HepG2 (cell line): ENCODE results near the gene ARL4D. TPM values are rescaled to one million over a fixed set of nuclear protein-coding genes. Genes with fewer than 3 reads are reported as not detected.
A peak's percentile ranks its signal among the peaks of the same experiment; 100 is the strongest.

ENCODE experiments used
- ATF7 ChIP-seq, 2 experiments: fragments of 450-650 bp in 1 of 2; sonication (generic) in 1 of 2; formaldehyde crosslinking in 1 of 2; IDR thresholded peaks; 2 replicates each; pipeline versions ENCODE4 v1.4.0 to v1.6.1; 2016 to 2020; ENCODE audit warnings: antibody characterized with exemption in 1 of 2, mild to moderate bottlenecking in 1 of 2, missing genetic modification reagents in 1 of 2
- CREB1 ChIP-seq, 2 experiments: fragments of 450-650 bp in 1 of 2; IDR thresholded peaks; 2 replicates each; pipeline ENCODE4 v1.6.1; 2016 to 2017; ENCODE audit warnings: control low read depth in 1 of 2, mild to moderate bottlenecking in 1 of 2, missing compliant biosample characterization in 1 of 2, missing genetic modification characterization in 1 of 2
- ESRRA ChIP-seq: sonication (generic); formaldehyde crosslinking; IDR thresholded peaks from 2 replicates; pipeline ENCODE4 v1.5.1; 2020; ENCODE audit warnings: mild to moderate bottlenecking, low read depth, missing genetic modification reagents
- ETV6 ChIP-seq: sonication (generic); formaldehyde crosslinking; conservative IDR thresholded peaks from 2 replicates; pipeline ENCODE4 v1.4.0; 2020; ENCODE audit warnings: missing genetic modification reagents
- GATAD2A ChIP-seq: IDR thresholded peaks from 2 replicates; pipeline ENCODE4 v1.6.1; 2016
- HES4 ChIP-seq: sonication (generic); formaldehyde crosslinking; IDR thresholded peaks from 2 replicates; pipeline ENCODE4 v1.9.0; 2021; ENCODE audit warnings: mild to moderate bottlenecking, missing genetic modification reagents, borderline replicate concordance
- HMG20B ChIP-seq: conservative IDR thresholded peaks from 2 replicates; pipeline ENCODE4 v1.6.1; 2016; ENCODE audit warnings: missing genetic modification reagents, missing compliant biosample characterization
- IKZF1 ChIP-seq: fragments of 450-650 bp; IDR thresholded peaks from 2 replicates; pipeline ENCODE4 v1.7.1; 2016
- NFE2L1 ChIP-seq: sonication (generic); formaldehyde crosslinking; IDR thresholded peaks from 2 replicates; pipeline ENCODE4 v1.4.0; 2020; ENCODE audit warnings: missing genetic modification reagents, mild to moderate bottlenecking, borderline replicate concordance
- PITX1 ChIP-seq: sonication (generic); formaldehyde crosslinking; IDR thresholded peaks from 2 replicates; pipeline ENCODE4 v1.5.1; 2020; ENCODE audit warnings: mild to moderate bottlenecking, missing genetic modification reagents
- REL ChIP-seq: sonication (generic); formaldehyde crosslinking; conservative IDR thresholded peaks from 2 replicates; pipeline ENCODE4 v1.8.0; 2022; ENCODE audit warnings: mild to moderate bottlenecking, missing genetic modification reagents, moderate library complexity
- RNF2 ChIP-seq: fragments of 450-650 bp; conservative IDR thresholded peaks from 2 replicates; pipeline ENCODE4 v1.6.1; 2016; ENCODE audit warnings: low read depth
- SP5 ChIP-seq: IDR thresholded peaks from 2 replicates; pipeline ENCODE4 v1.6.1; 2016; ENCODE audit warnings: low read depth, borderline replicate concordance
- SRY ChIP-seq: sonication (generic); formaldehyde crosslinking; IDR thresholded peaks from 2 replicates; pipeline ENCODE4 v1.8.0; 2022; ENCODE audit warnings: mild to moderate bottlenecking, missing genetic modification reagents
- TAF15 ChIP-seq: fragments of 200-400 bp; formaldehyde crosslinking; IDR thresholded peaks from one replicate; pipeline ENCODE4 v1.6.1; 2018; ENCODE audit warnings: mild to moderate bottlenecking, low read depth, low read length; ENCODE audit not compliant: poor library complexity, severe bottlenecking
- TBX3 ChIP-seq: fragments of 450-650 bp; IDR thresholded peaks from 2 replicates; pipeline ENCODE4 v1.6.1; 2017; ENCODE audit warnings: antibody characterized with exemption, mild to moderate bottlenecking, inconsistent platforms, borderline replicate concordance
- ZNF619 ChIP-seq: sonication (generic); formaldehyde crosslinking; IDR thresholded peaks from 2 replicates; pipeline ENCODE4 v1.4.0; 2020; ENCODE audit warnings: mild to moderate bottlenecking, missing genetic modification reagents
- ZNF781 ChIP-seq: sonication (generic); formaldehyde crosslinking; IDR thresholded peaks from 2 replicates; pipeline ENCODE4 v1.5.1; 2020; ENCODE audit warnings: borderline replicate concordance, mild to moderate bottlenecking, missing genetic modification reagents; ENCODE audit errors: not compliant biosample characterization
- polyA plus RNA-seq, 8 experiments: library from polyadenylated mRNA; depleted of rRNA in 3 of 8; stranded (reverse) in 7 of 8; unstranded in 1 of 8; fragments of >200 nt; fragmentation: Illumina TruSeq in 4 of 8; extraction: Trizol in 4 of 8; gene quantifications; 2 replicates each; pipeline versions ENCODE4 v1.2.1 to v1.2.3, GENCODE V29; 2011 to 2016; ENCODE audit warnings: low read depth in 4 of 8, missing spikeins in 1 of 8, mixed read lengths in 1 of 8; ENCODE audit not compliant: insufficient read depth in 1 of 8
- total RNA-seq, 5 experiments: library from RNA; depleted of rRNA; stranded (reverse); fragments of >200 nt; fragmentation: Illumina TruSeq; extraction: Trizol; gene quantifications; 2 replicates each; pipeline ENCODE4 v1.2.3, GENCODE V29; 2016; ENCODE audit warnings: low read depth in 1 of 5
- TF ChIP-seq, protein P1 (sequence below): sonication (generic); formaldehyde crosslinking; IDR thresholded peaks from 2 replicates; pipeline ENCODE4 v1.4.0; 2020; ENCODE audit warnings: missing genetic modification reagents
- TF ChIP-seq, protein P2 (sequence below), 2 experiments: sonication (generic) in 1 of 2; formaldehyde crosslinking in 1 of 2; IDR thresholded peaks; 2 replicates each; pipeline versions ENCODE4 v1.4.0 to v1.6.1; 2016 to 2020; ENCODE audit warnings: borderline replicate concordance in 1 of 2, low read depth in 1 of 2, mild to moderate bottlenecking in 1 of 2, missing genetic modification reagents in 1 of 2
- TF ChIP-seq, protein P3 (sequence below): sonication (generic); formaldehyde crosslinking; IDR thresholded peaks from 2 replicates; pipeline ENCODE4 v1.4.0; 2020; ENCODE audit warnings: missing genetic modification reagents, borderline replicate concordance

The ARL4D gene
- total and polyA plus RNA-seq, 2 of the 13 experiments (the other 11 are each of a cell fraction or from before 2014, with no cell fraction given) = 9.0 to 25.9 TPM

DNA sequence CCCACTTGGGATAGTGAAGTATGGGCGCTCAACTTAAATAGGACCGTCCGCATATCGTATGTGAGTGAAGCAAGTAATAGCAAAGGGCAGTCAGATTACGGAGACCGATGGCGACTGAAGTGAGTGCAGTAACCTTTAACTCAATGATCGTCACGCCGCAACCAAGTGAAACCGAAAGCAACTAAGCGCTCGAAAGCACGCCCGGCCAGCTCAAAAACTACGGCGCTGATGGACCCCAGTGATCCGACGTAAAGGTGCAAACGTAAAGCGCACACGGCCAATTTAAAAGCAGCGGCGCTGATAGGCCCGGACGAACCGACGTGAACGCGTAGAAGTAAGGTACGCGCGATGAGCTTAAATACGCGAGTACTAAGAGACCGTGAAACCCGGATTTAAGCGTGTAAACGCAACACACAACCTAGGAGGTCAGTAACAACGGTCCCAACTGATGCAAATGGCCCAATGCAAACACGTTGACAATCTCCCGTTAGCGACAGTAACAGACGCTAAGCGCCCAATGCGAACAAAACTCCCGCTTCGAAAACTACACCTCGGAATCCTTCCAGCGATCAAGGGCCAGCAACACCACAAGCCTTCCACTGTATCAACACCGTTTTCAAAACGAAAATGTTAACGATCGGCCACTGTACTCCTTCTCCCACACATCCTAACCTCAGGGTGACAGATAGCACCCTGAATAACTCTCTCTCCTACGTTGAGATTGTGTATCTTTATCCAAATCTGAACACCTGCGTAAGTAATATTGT, 37.9 kb upstream of the ARL4D start (continued):
- TF ChIP-seq, protein P1, sequence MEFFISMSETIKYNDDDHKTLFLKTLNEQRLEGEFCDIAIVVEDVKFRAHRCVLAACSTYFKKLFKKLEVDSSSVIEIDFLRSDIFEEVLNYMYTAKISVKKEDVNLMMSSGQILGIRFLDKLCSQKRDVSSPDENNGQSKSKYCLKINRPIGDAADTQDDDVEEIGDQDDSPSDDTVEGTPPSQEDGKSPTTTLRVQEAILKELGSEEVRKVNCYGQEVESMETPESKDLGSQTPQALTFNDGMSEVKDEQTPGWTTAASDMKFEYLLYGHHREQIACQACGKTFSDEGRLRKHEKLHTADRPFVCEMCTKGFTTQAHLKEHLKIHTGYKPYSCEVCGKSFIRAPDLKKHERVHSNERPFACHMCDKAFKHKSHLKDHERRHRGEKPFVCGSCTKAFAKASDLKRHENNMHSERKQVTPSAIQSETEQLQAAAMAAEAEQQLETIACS = peak; percentile 70
- TF ChIP-seq, protein P2, sequence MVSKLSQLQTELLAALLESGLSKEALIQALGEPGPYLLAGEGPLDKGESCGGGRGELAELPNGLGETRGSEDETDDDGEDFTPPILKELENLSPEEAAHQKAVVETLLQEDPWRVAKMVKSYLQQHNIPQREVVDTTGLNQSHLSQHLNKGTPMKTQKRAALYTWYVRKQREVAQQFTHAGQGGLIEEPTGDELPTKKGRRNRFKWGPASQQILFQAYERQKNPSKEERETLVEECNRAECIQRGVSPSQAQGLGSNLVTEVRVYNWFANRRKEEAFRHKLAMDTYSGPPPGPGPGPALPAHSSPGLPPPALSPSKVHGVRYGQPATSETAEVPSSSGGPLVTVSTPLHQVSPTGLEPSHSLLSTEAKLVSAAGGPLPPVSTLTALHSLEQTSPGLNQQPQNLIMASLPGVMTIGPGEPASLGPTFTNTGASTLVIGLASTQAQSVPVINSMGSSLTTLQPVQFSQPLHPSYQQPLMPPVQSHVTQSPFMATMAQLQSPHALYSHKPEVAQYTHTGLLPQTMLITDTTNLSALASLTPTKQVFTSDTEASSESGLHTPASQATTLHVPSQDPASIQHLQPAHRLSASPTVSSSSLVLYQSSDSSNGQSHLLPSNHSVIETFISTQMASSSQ (IDR thresholded peaks at IDR 0.05; ENCODE audit: low read depth) = no peak; the same call in 1 of the 2 replicates
- TF ChIP-seq, protein P2 (CRISPR knock-in tag; IDR thresholded peaks at IDR 0.05; ENCODE audit: borderline replicate concordance) = peak; percentile 93
- TF ChIP-seq, protein P3, sequence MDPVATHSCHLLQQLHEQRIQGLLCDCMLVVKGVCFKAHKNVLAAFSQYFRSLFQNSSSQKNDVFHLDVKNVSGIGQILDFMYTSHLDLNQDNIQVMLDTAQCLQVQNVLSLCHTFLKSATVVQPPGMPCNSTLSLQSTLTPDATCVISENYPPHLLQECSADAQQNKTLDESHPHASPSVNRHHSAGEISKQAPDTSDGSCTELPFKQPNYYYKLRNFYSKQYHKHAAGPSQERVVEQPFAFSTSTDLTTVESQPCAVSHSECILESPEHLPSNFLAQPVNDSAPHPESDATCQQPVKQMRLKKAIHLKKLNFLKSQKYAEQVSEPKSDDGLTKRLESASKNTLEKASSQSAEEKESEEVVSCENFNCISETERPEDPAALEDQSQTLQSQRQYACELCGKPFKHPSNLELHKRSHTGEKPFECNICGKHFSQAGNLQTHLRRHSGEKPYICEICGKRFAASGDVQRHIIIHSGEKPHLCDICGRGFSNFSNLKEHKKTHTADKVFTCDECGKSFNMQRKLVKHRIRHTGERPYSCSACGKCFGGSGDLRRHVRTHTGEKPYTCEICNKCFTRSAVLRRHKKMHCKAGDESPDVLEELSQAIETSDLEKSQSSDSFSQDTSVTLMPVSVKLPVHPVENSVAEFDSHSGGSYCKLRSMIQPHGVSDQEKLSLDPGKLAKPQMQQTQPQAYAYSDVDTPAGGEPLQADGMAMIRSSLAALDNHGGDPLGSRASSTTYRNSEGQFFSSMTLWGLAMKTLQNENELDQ = peak; percentile 97
- TF ChIP-seq ZNF619 (CRISPR knock-in tag) (peak; percentile 81; the same call in 1 of the 2 replicates), ZNF781 (peak; percentile 97), SRY (CRISPR knock-in tag) (peak; percentile 66; the same call in 1 of the 2 replicates), TAF15 (peak; percentile 93), ATF7 (IDR thresholded peaks at IDR 0.05) (no peak), ATF7 (CRISPR knock-in tag; IDR thresholded peaks at IDR 0.05) (peak; percentile 63), RNF2 (no peak), NFE2L1 (CRISPR knock-in tag) (no peak), GATAD2A (CRISPR knock-in tag) (peak; percentile 73; the same call in 1 of the 2 replicates), REL (CRISPR knock-in tag) (peak; percentile 99), HMG20B (peak; percentile 70), ESRRA (peak; percentile 59), SP5 (CRISPR knock-in tag) (peak; percentile 40; the same call in 1 of the 2 replicates), PITX1 (peak; percentile 90), TBX3 (peak; percentile 49), CREB1 (IDR thresholded peaks at IDR 0.05) (peak; percentile 59; the same call in 1 of the 2 replicates), CREB1 (CRISPR knock-in tag; IDR thresholded peaks at IDR 0.05) (peak; percentile 88), ETV6 (CRISPR knock-in tag) (peak; percentile 96), IKZF1 (no peak), HES4 (CRISPR knock-in tag) (peak; percentile 77; the same call in 1 of the 2 replicates)
